Measurements from ENCODE around the gene PKP4. TPM values are rescaled to one million over a fixed set of nuclear protein-coding genes. Genes with fewer than 3 reads are reported as not detected.

PKP4 gene
- total RNA-seq, 2 experiments from 2014 or later, result 33.7 to 38.7 TPM

DNA sequence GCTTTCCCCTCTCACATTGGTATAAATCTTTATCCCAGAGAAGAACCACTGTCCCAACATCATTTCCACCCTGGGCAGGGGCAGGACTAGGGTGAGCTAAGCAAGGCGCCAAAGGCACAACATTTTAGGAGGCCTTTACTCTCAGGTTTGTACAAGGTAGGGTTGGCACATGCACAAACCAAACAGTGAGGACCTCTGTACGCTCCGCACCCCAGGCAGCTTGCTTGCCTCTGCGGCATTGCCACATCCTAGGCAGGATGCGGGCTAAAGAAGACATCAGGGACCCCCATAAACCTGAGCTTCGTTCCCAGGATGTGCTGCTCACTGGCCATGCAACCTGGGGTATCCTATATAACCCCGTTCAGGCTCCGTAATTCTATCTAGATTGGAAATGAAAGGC, 210.2 kb downstream of the PKP4 start:
- Mint-ChIP-seq H3K4me3 (no peak overlapping the region), H3K27me3 (no peaks in the 10 kb centered on the region), H3K27ac (no peak overlapping the region), H3K36me3 (ENCODE audit: low read depth) (peaks cover 15% of the 10 kb centered on the region), H3K9me3 (no peaks in the 10 kb centered on the region), H3K4me1 (ENCODE audit: low read depth) (no peaks in the 10 kb centered on the region)
- POLR2A ChIA-PET, result no interaction called here
- CTCF ChIA-PET, result interaction anchor here (1.2 to 1.4 kb wide), 2 partner anchors 14 to 87 kb away, joined by 3 to 6 read pairs; no protein-coding TSS in a partner anchor
- TF ChIP-seq, protein P1, sequence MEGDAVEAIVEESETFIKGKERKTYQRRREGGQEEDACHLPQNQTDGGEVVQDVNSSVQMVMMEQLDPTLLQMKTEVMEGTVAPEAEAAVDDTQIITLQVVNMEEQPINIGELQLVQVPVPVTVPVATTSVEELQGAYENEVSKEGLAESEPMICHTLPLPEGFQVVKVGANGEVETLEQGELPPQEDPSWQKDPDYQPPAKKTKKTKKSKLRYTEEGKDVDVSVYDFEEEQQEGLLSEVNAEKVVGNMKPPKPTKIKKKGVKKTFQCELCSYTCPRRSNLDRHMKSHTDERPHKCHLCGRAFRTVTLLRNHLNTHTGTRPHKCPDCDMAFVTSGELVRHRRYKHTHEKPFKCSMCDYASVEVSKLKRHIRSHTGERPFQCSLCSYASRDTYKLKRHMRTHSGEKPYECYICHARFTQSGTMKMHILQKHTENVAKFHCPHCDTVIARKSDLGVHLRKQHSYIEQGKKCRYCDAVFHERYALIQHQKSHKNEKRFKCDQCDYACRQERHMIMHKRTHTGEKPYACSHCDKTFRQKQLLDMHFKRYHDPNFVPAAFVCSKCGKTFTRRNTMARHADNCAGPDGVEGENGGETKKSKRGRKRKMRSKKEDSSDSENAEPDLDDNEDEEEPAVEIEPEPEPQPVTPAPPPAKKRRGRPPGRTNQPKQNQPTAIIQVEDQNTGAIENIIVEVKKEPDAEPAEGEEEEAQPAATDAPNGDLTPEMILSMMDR (IDR thresholded peaks at IDR 0.05), result no peak
- no peak for DNase-seq
- ATAC-seq, result no peak
- intact Hi-C loops (cut with micrococcal nuclease), result no loop called here

- H3K4me3 Mint-ChIP-seq, result no peak overlapping the region
- TF ChIP-seq, protein P1 (IDR thresholded peaks at IDR 0.05), result no peak
Observed at GRCh38 chr2:158667586-158667985, 210.8 kb downstream of the PKP4 start.

GRCh38 chr2:158668001-158668765, 211.4 kb downstream of the PKP4 start:
- Mint-ChIP-seq H3K36me3 (ENCODE audit: low read depth) (peaks cover 15% of the 10 kb centered on the region), H3K27ac (no peak overlapping the region), H3K9me3 (no peaks in the 10 kb centered on the region), H3K4me3 (no peak overlapping the region), H3K4me1 (ENCODE audit: low read depth) (no peaks in the 10 kb centered on the region), H3K27me3 (no peaks in the 10 kb centered on the region)
- TF ChIP-seq, protein P1 (IDR thresholded peaks at IDR 0.05), result no peak
- no peak for DNase-seq
- CTCF ChIA-PET, result no interaction called here
- ATAC-seq, result no peak
- intact Hi-C loops (cut with micrococcal nuclease), result no loop called here
- POLR2A ChIA-PET, result no interaction called here

More at GRCh38 chr2:158667586-158667985, 210.8 kb downstream of the PKP4 start:
- POLR2A ChIA-PET, result no interaction called here
- ATAC-seq, result no peak
- Mint-ChIP-seq H3K9me3 (no peaks in the 10 kb centered on the region), H3K27ac (no peak overlapping the region), H3K36me3 (ENCODE audit: low read depth) (peaks cover 15% of the 10 kb centered on the region), H3K27me3 (no peaks in the 10 kb centered on the region), H3K4me1 (ENCODE audit: low read depth) (no peaks in the 10 kb centered on the region)
- no peak for DNase-seq
- CTCF ChIA-PET, result interaction anchor here (1.4 kb wide), 1 partner anchor 87 kb away, joined by 6 read pairs; no protein-coding TSS in a partner anchor
- intact Hi-C loops (cut with micrococcal nuclease), result no loop called here

- Mint-ChIP-seq H3K4me3 (no peak overlapping the region), H3K27me3 (no peaks in the 10 kb centered on the region), H3K4me1 (ENCODE audit: low read depth) (no peaks in the 10 kb centered on the region), H3K36me3 (ENCODE audit: low read depth) (peaks cover 16% of the 10 kb centered on the region), H3K27ac (no peak overlapping the region), H3K9me3 (no peaks in the 10 kb centered on the region)
- intact Hi-C loops (cut with micrococcal nuclease), result no loop called here
- CTCF ChIA-PET, result no interaction called here
- ATAC-seq (no peak), DNase-seq (no peak)
- TF ChIP-seq, protein P1 (IDR thresholded peaks at IDR 0.05), result no peak
- POLR2A ChIA-PET, result no interaction called here
Observed at GRCh38 chr2:158670292-158670691, 213.5 kb downstream of the PKP4 start.

GRCh38 chr2:158671360-158672245, 214.9 kb downstream of the PKP4 start:
- ChIA-PET CTCF (no interaction called here), POLR2A (no interaction called here)
- H3K4me1 Mint-ChIP-seq (ENCODE audit: low read depth), result no peaks in the 10 kb centered on the region
- H3K27me3 Mint-ChIP-seq, result no peaks in the 10 kb centered on the region
- no peak overlapping the region for H3K27ac Mint-ChIP-seq
- no peak for ATAC-seq
- intact Hi-C loops (cut with micrococcal nuclease), result no loop called here
- no peaks in the 10 kb centered on the region for H3K9me3 Mint-ChIP-seq
- no peak overlapping the region for H3K4me3 Mint-ChIP-seq
- H3K36me3 Mint-ChIP-seq (ENCODE audit: low read depth), result peaks cover 14% of the 10 kb centered on the region
- no peak for DNase-seq
- TF ChIP-seq, protein P1 (IDR thresholded peaks at IDR 0.05), result no peak

Measured in activated CD8-positive, alpha-beta T cell treated with anti-CD3 and anti-CD28 coated beads for 36 hours (primary cell).